ENCODE measurements around the gene APC2.
A peak's percentile ranks its signal among the peaks of the same experiment; 100 is the strongest.

APC2 gene

DNA sequence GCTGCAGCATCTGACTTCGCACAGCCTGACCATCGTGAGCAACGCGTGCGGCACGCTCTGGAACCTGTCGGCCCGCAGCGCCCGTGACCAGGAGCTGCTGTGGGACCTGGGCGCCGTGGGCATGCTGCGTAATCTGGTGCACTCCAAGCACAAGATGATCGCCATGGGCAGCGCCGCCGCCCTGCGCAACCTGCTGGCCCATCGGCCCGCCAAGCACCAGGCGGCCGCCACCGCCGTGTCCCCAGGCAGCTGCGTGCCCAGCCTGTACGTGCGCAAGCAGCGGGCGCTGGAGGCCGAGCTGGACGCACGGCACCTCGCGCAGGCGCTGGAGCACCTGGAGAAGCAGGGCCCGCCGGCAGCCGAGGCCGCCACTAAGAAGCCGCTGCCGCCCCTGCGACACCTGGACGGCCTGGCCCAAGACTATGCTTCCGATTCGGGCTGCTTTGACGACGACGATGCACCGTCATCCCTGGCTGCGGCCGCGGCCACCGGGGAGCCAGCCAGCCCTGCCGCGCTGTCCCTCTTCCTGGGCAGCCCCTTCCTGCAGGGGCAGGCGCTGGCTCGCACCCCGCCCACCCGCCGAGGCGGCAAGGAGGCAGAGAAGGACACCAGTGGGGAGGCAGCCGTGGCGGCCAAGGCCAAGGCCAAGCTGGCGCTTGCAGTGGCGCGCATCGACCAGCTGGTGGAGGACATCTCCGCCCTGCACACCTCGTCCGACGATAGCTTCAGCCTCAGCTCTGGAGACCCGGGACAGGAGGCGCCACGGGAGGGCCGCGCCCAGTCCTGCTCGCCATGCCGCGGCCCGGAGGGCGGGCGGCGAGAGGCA lies 15.5 kb downstream of the APC2 start:
- TF ChIP-seq CTCF (IDR thresholded peaks at IDR 0.05; ENCODE audit: low read depth, low read length) = peak; percentile 60
- Histone ChIP-seq H3K9me3 (ENCODE audit: severe bottlenecking) (no peaks in the 10 kb centered on the region), H3K27me3 (ENCODE audit: insufficient read depth, low read depth, severe bottlenecking) (no peaks in the 10 kb centered on the region), H3K4me3 (ENCODE audit: low read depth, low read length) (no peak overlapping the region), H3K36me3 (peaks cover 29% of the 10 kb centered on the region), H3K27ac (no peak overlapping the region)
- DNase-seq = no peak

- TF ChIP-seq CTCF (IDR thresholded peaks at IDR 0.05; ENCODE audit: low read depth, low read length) = no peak
- no peaks in the 10 kb centered on the region for H3K27me3 ChIP-seq (ENCODE audit: insufficient read depth, low read depth, severe bottlenecking)
- peaks cover 24% of the 10 kb centered on the region for H3K36me3 ChIP-seq
- no peak overlapping the region for H3K27ac ChIP-seq
- no peak overlapping the region for H3K4me3 ChIP-seq (ENCODE audit: low read depth, low read length)
- no peaks in the 10 kb centered on the region for H3K9me3 ChIP-seq (ENCODE audit: severe bottlenecking)
- DNase-seq = no peak
Measured at GRCh38 chr19:1466018-1466460, 16.1 kb downstream of the APC2 start.

- Histone ChIP-seq H3K27me3 (ENCODE audit: insufficient read depth, low read depth, severe bottlenecking) (no peaks in the 10 kb centered on the region), H3K27ac (no peak overlapping the region), H3K36me3 (peaks cover 20% of the 10 kb centered on the region), H3K4me3 (ENCODE audit: low read depth, low read length) (no peak overlapping the region), H3K9me3 (ENCODE audit: severe bottlenecking) (no peaks in the 10 kb centered on the region)
- TF ChIP-seq CTCF (IDR thresholded peaks at IDR 0.05; ENCODE audit: low read depth, low read length) = no peak
- DNase-seq = no peak
Measured at GRCh38 chr19:1466461-1467214, 16.7 kb downstream of the APC2 start.

- no peak for TF ChIP-seq CTCF (IDR thresholded peaks at IDR 0.05; ENCODE audit: low read depth, low read length)
- Histone ChIP-seq H3K27me3 (ENCODE audit: insufficient read depth, low read depth, severe bottlenecking) (no peaks in the 10 kb centered on the region), H3K36me3 (peaks cover 20% of the 10 kb centered on the region), H3K27ac (no peak overlapping the region), H3K4me3 (ENCODE audit: low read depth, low read length) (no peak overlapping the region), H3K9me3 (ENCODE audit: severe bottlenecking) (no peaks in the 10 kb centered on the region)
- DNase-seq = no peak
Measured at GRCh38 chr19:1467215-1467489, 17.2 kb downstream of the APC2 start.

DNA sequence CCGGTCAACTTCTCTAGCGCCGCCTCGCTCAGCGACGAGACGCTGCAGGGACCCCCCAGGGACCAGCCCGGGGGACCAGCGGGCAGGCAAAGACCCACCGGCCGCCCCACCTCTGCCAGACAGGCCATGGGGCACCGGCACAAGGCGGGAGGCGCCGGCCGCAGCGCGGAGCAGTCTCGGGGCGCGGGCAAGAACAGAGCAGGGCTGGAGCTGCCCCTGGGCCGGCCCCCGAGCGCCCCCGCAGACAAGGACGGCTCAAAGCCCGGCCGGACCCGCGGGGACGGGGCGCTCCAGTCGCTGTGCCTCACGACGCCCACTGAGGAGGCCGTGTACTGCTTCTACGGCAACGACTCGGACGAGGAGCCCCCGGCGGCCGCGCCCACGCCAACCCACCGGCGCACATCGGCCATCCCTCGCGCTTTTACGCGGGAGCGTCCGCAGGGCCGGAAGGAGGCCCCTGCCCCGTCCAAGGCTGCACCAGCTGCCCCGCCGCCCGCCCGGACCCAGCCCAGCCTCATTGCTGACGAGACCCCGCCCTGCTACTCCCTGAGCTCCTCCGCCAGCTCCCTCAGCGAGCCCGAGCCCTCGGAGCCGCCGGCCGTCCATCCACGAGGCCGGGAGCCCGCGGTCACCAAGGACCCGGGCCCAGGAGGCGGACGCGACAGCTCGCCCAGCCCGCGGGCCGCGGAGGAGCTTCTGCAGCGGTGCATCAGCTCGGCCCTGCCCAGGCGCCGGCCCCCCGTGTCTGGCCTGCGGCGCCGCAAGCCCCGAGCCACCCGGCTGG lies 17.8 kb downstream of the APC2 start:
- H3K9me3 ChIP-seq (ENCODE audit: severe bottlenecking) = no peaks in the 10 kb centered on the region
- H3K27me3 ChIP-seq (ENCODE audit: insufficient read depth, low read depth, severe bottlenecking) = no peaks in the 10 kb centered on the region
- H3K36me3 ChIP-seq = peaks cover 20% of the 10 kb centered on the region
- DNase-seq = no peak
- no peak overlapping the region for H3K27ac ChIP-seq
- no peak overlapping the region for H3K4me3 ChIP-seq (ENCODE audit: low read depth, low read length)
- no peak for TF ChIP-seq CTCF (IDR thresholded peaks at IDR 0.05; ENCODE audit: low read depth, low read length)

All from WERI-Rb-1 (cell line).